ENCODE data around the gene USP32. TPM values are rescaled to one million over a fixed set of nuclear protein-coding genes. Genes with fewer than 3 reads are reported as not detected.
"Not testable (repeated sequence)": the region's sequence is repeated elsewhere in the genome, so short reads cannot be mapped to it uniquely, and the experiment has no call there.

Gene USP32
- total RNA-seq, 1 donor from 2014 or later, result 11.9 TPM

DNA sequence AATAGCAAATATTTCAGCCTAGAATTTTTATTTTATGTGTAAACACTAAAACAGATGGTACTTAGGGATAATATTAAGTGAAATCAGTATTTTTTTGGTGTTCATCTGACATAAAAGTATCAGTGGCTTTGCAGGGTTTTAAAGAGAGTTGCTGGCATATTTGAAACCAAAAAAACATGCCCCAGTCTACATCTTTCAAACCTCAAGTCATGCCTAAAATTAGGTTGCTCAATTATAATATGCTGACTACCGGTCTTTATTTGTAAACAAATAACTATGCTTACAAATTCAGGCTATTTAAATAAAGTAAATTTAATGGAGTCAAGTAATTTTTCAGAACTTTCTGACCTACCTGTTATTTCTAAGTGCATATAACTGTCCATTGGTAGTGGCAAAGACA lies 183.6 kb downstream of the USP32 start:
- H3K4me3 ChIP-seq; intact Hi-C loops (cut with DNase I); H3K4me1 ChIP-seq; DNase-seq (ENCODE audit: low spot score in 2 of 2); H3K27me3 ChIP-seq; H3K27ac ChIP-seq; H3K36me3 ChIP-seq; H3K9me3 ChIP-seq: not testable (repeated sequence)

DNA sequence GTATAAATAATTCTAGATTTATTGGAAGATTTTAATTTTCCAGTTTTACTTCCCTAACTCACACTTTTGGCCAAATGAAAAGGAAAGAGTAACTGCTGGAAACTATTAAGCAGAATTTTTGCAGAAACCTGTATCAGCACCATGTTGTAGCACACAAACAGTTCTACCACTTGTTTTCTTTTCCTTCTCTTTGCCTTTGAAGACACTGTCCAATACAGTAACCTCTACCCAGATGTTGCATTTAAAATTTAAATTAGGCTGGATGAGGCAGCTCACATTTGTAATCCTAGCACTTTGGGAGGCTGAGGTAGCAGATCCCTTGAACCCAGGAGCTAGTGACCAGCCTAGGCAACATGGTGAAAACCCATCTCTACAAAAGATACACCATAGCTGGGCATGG lies 186.2 kb downstream of the USP32 start:
- H3K4me3 ChIP-seq; DNase-seq (ENCODE audit: low spot score in 2 of 2); H3K36me3 ChIP-seq; H3K9me3 ChIP-seq; intact Hi-C loops (cut with DNase I); H3K4me1 ChIP-seq; H3K27ac ChIP-seq; H3K27me3 ChIP-seq: not testable (repeated sequence)

DNA sequence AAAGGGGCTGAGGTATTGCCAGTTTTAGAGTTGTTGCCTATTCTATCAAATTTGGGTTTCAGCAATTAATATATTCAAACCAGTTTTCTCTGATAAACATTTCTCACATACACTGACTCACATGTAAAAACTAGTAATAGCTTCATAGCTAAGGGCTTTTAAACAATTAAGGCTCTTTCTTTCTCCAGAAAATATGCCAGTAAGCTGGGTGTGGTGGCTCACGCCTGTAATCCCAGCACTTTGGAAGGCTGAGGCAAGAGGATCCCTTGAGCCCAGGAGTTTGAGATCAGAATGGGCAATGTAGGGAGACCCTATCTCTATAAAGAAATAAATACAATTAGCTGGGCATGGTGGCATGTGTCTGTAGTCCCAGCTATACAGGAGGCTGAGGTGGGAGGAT lies 193.3 kb downstream of the USP32 start:
- intact Hi-C loops (cut with DNase I); H3K4me1 ChIP-seq; H3K4me3 ChIP-seq; H3K27ac ChIP-seq; DNase-seq (ENCODE audit: low spot score in 2 of 2); H3K27me3 ChIP-seq; H3K9me3 ChIP-seq: not testable (repeated sequence)
- H3K36me3 ChIP-seq, result peaks cover 25 to 37% of the 10 kb centered on the region in 2 donors

DNA sequence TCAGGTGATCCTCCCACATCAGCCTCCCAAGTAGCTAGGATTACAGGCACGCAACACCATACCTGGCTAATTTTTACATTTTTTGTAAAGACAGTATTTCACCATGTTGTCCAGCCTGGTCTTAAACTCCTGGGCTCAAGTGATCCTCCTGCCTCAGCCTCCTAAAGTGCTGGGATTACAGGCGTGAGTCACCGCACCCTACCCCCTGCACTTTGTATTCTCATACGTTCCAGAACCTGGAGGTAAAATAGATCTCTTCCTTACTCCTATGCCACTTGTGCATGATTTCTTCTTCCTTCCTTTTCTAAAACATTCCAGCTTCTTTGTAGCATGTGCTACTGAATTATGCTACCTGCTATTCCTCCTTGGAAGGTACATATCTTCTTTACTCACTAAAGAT lies 197.8 kb downstream of the USP32 start:
- H3K4me3 ChIP-seq; DNase-seq (ENCODE audit: low spot score in 2 of 2); intact Hi-C loops (cut with DNase I); H3K9me3 ChIP-seq; H3K4me1 ChIP-seq; H3K27ac ChIP-seq; H3K27me3 ChIP-seq: not testable (repeated sequence)
- H3K36me3 ChIP-seq, result peaks cover 47 to 76% of the 10 kb centered on the region in 2 donors

DNA sequence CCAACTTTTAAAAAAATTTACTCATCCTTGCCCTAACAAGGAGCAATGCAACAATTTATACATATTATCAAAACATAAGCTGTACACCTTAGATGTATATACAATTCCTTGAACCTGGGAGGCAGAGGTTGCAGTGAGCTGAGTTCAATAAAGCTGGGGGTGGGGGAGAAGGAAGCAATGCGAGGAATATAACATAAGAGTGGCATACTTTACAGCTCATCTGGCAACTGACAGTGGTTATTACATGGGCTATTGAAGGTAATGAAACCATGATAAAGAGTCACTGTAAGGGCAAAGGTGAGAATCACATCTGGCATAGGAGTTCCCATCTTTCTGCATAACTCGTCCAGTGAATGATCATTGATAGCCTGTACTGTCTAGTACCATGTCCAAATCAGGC lies 198.5 kb downstream of the USP32 start:
- peaks cover 43 to 82% of the 10 kb centered on the region in 2 donors for H3K36me3 ChIP-seq
- TF ChIP-seq, protein P1, sequence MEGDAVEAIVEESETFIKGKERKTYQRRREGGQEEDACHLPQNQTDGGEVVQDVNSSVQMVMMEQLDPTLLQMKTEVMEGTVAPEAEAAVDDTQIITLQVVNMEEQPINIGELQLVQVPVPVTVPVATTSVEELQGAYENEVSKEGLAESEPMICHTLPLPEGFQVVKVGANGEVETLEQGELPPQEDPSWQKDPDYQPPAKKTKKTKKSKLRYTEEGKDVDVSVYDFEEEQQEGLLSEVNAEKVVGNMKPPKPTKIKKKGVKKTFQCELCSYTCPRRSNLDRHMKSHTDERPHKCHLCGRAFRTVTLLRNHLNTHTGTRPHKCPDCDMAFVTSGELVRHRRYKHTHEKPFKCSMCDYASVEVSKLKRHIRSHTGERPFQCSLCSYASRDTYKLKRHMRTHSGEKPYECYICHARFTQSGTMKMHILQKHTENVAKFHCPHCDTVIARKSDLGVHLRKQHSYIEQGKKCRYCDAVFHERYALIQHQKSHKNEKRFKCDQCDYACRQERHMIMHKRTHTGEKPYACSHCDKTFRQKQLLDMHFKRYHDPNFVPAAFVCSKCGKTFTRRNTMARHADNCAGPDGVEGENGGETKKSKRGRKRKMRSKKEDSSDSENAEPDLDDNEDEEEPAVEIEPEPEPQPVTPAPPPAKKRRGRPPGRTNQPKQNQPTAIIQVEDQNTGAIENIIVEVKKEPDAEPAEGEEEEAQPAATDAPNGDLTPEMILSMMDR (IDR thresholded peaks at IDR 0.05), result no peak
- no peak for DNase-seq (ENCODE audit: low spot score in 2 of 2)
- H3K27ac ChIP-seq, result no peak overlapping the region
- no peaks in the 10 kb centered on the region for H3K9me3 ChIP-seq
- no peak overlapping the region for H3K4me3 ChIP-seq
- no peaks in the 10 kb centered on the region for H3K4me1 ChIP-seq
- no peaks in the 10 kb centered on the region for H3K27me3 ChIP-seq
- intact Hi-C loops (cut with DNase I), result no loop called here

DNA sequence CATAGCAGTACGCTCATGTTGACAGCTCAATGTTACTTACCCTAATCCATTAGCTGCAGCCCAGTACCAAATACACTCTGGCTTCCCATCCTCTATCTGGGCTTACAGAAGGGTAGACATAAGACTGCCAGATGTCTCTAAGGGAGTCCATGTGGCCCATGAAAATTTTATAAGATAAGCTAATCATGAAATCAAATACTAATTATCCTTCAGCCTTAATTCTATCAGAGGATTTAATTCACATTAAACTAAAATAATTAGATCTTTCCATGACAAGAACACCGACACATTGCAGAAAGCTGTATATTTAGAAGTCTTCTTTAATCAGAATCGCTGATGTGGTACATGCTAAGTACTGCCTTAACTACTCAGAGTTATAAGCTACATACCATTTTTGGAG lies 198.9 kb downstream of the USP32 start:
- DNase-seq (ENCODE audit: low spot score in 2 of 2); H3K4me3 ChIP-seq; H3K9me3 ChIP-seq; H3K27me3 ChIP-seq; H3K27ac ChIP-seq; H3K4me1 ChIP-seq; intact Hi-C loops (cut with DNase I): not testable (repeated sequence)
- H3K36me3 ChIP-seq, result peaks cover 43 to 79% of the 10 kb centered on the region in 2 donors

DNA sequence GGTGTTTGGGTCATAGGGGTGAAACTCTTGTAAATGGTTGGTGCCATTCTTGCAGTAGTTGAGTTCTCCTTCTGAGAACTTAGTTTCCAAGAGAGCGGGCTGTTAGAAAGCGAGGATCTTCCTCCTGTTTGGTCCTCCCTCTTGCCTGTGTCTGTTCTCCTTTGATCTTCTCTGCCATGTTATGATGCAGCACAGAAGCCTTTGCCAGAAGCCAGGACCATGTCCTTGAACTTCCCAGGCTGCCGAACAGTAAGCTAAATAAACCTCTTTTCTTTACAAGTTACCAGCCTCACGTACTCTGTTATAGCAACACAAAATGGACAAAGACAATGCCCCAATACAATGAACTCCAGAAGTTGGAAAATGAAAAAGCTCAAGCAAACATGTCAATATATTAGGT lies 201.9 kb downstream of the USP32 start:
- H3K4me1 ChIP-seq; H3K27me3 ChIP-seq; H3K27ac ChIP-seq; intact Hi-C loops (cut with DNase I); DNase-seq (ENCODE audit: low spot score in 2 of 2); H3K4me3 ChIP-seq; H3K9me3 ChIP-seq: not testable (repeated sequence)
- peaks cover 32 to 65% of the 10 kb centered on the region in 2 donors for H3K36me3 ChIP-seq

DNA sequence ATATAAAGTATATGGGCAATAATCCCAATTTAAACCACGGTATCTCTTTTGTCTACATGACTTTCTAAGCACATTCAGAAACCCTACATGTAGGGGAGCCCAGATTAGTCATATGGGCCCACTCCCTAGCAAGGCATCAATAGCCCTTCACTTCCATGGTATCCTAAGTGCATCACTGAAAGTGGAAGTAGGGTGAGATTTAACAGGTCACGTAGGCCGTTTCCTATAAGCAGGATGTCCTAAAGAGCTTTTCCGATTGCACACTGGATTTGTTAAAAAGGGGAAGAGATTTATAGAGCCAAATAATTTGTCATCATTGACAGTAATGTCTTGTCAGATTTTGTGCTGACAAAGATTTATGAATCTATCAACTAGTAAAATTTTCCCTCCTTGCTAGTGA lies 203.2 kb downstream of the USP32 start:
- Histone ChIP-seq H3K4me3 (no peak overlapping the region), H3K27me3 (no peaks in the 10 kb centered on the region), H3K36me3 (peaks cover 35 to 68% of the 10 kb centered on the region in 2 donors), H3K27ac (no peak overlapping the region), H3K4me1 (no peaks in the 10 kb centered on the region), H3K9me3 (no peaks in the 10 kb centered on the region)
- intact Hi-C loops (cut with DNase I), result no loop called here
- TF ChIP-seq, protein P1 (IDR thresholded peaks at IDR 0.05), result no peak
- no peak for DNase-seq (ENCODE audit: low spot score in 2 of 2)

DNA sequence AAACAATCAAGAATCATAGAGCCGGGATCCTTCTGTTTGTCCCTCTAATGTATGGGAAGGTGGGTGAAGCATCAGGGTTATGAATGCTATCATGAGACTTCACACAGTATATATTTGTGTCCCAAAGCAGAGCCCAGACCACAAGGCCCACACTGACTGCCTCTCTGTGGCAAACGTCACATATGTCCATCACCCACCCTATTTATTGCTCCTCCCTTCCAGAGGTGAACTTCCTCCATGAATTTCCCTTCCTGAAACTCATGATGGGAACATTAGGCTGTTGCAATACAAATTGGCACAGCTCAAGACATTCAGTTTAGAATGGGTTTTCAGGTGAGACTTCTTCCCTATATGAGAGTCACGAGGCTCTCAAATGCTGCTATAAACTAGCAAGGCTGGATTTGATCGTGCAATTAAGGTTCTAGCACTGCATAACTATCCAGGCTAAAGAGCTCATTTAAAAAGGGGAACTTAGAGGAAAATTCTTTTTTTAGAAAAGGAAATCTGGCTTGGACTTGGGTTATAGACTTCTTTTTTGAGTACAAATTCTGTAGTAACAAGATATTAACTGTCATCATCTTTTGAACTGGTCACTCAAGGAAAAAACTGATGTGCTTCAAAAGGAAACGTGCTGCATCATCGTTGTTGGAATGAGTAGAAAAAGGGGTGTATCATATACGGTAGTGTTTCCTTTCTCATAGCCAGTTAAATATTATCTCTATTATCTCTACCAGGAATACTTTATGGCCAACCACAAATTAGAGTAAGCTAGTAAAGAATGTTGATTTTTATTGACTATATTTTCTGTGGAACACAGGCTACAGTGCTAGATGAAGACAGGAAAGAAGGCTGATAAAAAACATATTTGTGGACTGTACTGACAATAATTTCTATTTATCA lies 204.8 kb downstream of the USP32 start:
- H3K4me3 ChIP-seq; H3K27ac ChIP-seq; intact Hi-C loops (cut with DNase I); H3K9me3 ChIP-seq; DNase-seq (ENCODE audit: low spot score in 2 of 2); H3K27me3 ChIP-seq; H3K4me1 ChIP-seq: not testable (repeated sequence)
- H3K36me3 ChIP-seq, result peaks cover 36 to 68% of the 10 kb centered on the region in 2 donors

DNA sequence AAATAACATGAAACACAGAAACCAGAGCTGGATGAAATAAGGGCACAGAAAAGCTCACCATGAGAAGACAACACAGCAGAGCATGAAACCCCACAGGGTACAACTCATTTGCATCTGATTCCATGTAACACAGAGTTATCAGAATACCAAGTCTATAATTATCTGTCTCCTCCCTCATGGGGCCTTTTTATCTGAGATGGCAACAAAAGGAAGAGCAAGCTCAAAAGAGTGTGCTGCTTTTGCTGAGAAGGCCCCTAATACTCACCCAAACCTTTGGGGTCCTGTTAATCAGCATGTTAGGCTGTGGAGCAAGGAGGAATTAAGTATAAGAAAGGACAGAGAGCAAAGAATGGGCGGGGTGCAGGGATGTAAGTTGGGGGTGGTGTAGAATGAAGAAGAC lies 205.6 kb downstream of the USP32 start:
- H3K36me3 ChIP-seq, result peaks cover 28 to 68% of the 10 kb centered on the region in 2 donors
- H3K4me3 ChIP-seq; DNase-seq (ENCODE audit: low spot score in 2 of 2); H3K27me3 ChIP-seq; H3K27ac ChIP-seq; intact Hi-C loops (cut with DNase I); H3K9me3 ChIP-seq; H3K4me1 ChIP-seq: not testable (repeated sequence)

DNA sequence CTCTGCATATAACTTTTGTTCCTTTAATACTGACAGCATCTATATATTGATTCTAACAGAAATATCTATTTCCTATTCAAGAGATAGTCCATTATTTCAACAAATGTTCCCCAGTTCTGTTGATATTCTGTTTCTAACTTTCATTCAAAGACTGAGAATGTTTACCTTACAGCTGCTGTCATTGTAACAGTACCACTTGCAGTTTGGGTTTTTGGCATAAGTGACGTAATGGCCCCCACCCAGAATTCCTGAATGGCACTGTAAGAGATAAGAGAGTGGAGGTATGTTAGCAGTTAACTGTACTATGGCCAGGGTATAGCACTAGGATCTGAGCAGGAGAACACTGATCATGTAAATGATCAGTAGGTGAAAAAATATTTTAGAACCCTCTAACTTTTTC lies 211.6 kb downstream of the USP32 start:
- H3K4me3 ChIP-seq; H3K27ac ChIP-seq; H3K9me3 ChIP-seq; H3K4me1 ChIP-seq; intact Hi-C loops (cut with DNase I); H3K27me3 ChIP-seq; DNase-seq (ENCODE audit: low spot score in 2 of 2): not testable (repeated sequence)
- peaks cover 36 to 81% of the 10 kb centered on the region in 2 donors for H3K36me3 ChIP-seq

DNA sequence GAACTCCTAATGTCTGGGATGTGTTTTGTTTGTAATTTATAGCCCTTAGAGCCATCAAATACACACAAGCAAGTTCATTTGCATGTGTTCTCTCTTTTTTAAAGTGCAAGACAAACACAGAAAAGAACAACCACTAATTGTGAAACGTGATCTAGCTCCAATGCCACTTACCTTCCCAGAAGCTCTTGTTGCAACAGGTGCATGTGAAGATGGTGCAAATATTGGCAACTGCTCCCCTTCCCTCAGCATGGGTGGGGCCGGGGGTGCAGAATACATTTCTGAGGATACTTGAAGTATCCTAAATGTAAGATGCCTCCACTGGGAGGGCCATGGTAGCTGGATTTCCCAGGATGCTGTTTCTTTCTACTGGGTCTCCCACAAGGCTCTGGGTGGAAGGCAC lies 213.8 kb downstream of the USP32 start:
- H3K27me3 ChIP-seq; H3K27ac ChIP-seq; H3K9me3 ChIP-seq; intact Hi-C loops (cut with DNase I); DNase-seq (ENCODE audit: low spot score in 2 of 2); H3K4me1 ChIP-seq; H3K4me3 ChIP-seq: not testable (repeated sequence)
- H3K36me3 ChIP-seq, result peaks cover 23 to 59% of the 10 kb centered on the region in 2 donors

Measured in ascending aorta (tissue), 2 donors.